K562 (cell line): ENCODE measurements around the gene ADAMTS6. TPM values are rescaled to one million over a fixed set of nuclear protein-coding genes. Genes with fewer than 3 reads are reported as not detected.

Source experiments
- ATAC-seq: fragments of 200-7000 bp; cut with Tn5 transposase; 3 replicates; pipeline ENCODE4 v1.9.1; 2020; ENCODE audit warnings: moderate library complexity
- BruUV-seq: library from RNA; stranded (reverse); fragments of 400-500 nt; replicated peaks from 2 replicates; lab custom pipeline; 2021; lab: Mats Ljungman, UMichigan
- CTCF ChIA-PET: fragments of 300-600 bp; formaldehyde crosslinking; extraction: SDS; loops from one replicate; lab custom pipeline; 2021; ENCODE audit warnings: low intra/inter-chr PET ratio; lab: Yijun Ruan, JAX
- POLR2A ChIA-PET: fragments of 300-600, 350-650 bp; sonication (Branson Sonifier 250); formaldehyde crosslinking; extraction: SDS; loops from one replicate; lab custom pipeline; 2021; ENCODE audit warnings: antibody characterized with exemption, inconsistent platforms; lab: Yijun Ruan, JAX
- DNase-seq, 4 experiments: peaks; one replicate each; pipeline versions ENCODE4 v3.0.0 to v3.0.0-alpha.2; 2011 to 2018; ENCODE audit warnings: low spot score in 3 of 4, mixed read lengths in 3 of 4; ENCODE audit errors: extremely low read depth in 1 of 4
- FAIRE-seq: peaks from 2 replicates; lab custom pipeline; 2011; peaks lifted over from hg19 to GRCh38; lab: Jason Lieb, UNC
- H2AFZ ChIP-seq: 2 replicates; pipeline ENCODE4 v1.6.0; 2011; ENCODE audit warnings: low read depth, low read length, control low read depth, inconsistent platforms
- H3K27ac ChIP-seq: fragments of 200-600 bp; 3 replicates; pipeline ENCODE4 v1.8.0; 2011; ENCODE audit warnings: low read depth, mild to moderate bottlenecking, control low read depth, inconsistent platforms, low read length, moderate library complexity, mixed read lengths; ENCODE audit errors: extremely low read depth
- H3K27me3 ChIP-seq, 2 experiments: fragments of 300-600 bp in 1 of 2; 2 replicates in 1 of 2; 3 replicates in 1 of 2; pipeline versions ENCODE4 v1.6.0 to v1.8.0; 2011; ENCODE audit warnings: inconsistent platforms in 2 of 2, low read length in 2 of 2, mild to moderate bottlenecking in 1 of 2, mixed read lengths in 1 of 2, moderate library complexity in 1 of 2; ENCODE audit not compliant: control insufficient read depth in 2 of 2, insufficient read depth in 2 of 2
- H3K36me3 ChIP-seq: fragments of 300-600 bp; 3 replicates; pipeline ENCODE4 v1.8.0; 2011; ENCODE audit warnings: mild to moderate bottlenecking, low read length, inconsistent platforms; ENCODE audit not compliant: control insufficient read depth, insufficient read depth
- H3K4me1 ChIP-seq, 2 experiments: fragments of 200-600 bp in 1 of 2; replicated peaks in 1 of 2; 2 replicates in 1 of 2; 3 replicates in 1 of 2; pipeline versions ENCODE4 v1.5.1 to v1.8.0; 2011; ENCODE audit warnings: inconsistent platforms in 2 of 2, low read length in 2 of 2, mild to moderate bottlenecking in 1 of 2, mixed read lengths in 1 of 2, moderate library complexity in 1 of 2; ENCODE audit not compliant: control insufficient read depth in 2 of 2, insufficient read depth in 2 of 2
- H3K4me2 ChIP-seq: 2 replicates; pipeline ENCODE4 v1.6.1; 2011; ENCODE audit warnings: low read length, control low read depth, inconsistent platforms, mixed read lengths; ENCODE audit not compliant: insufficient read depth
- H3K4me3 ChIP-seq: fragments of 200-600 bp; sonication (generic), shearing (Covaris generic); 2 replicates; pipeline ENCODE4 v1.5.1; 2016; ENCODE audit warnings: control low read depth, inconsistent platforms
- H3K79me2 ChIP-seq: fragments of 200-600 bp; 3 replicates; pipeline ENCODE4 v1.8.0; 2011; ENCODE audit warnings: low read length, inconsistent platforms; ENCODE audit not compliant: control insufficient read depth, insufficient read depth
- H3K9ac ChIP-seq, 2 experiments: 2 replicates each; pipeline versions ENCODE4 v1.6.0 to v1.6.1; 2011; ENCODE audit warnings: low read depth in 2 of 2, low read length in 2 of 2, control low read depth in 1 of 2, inconsistent platforms in 1 of 2, mild to moderate bottlenecking in 1 of 2, mixed read lengths in 1 of 2; ENCODE audit not compliant: insufficient read depth in 1 of 2
- H3K9me1 ChIP-seq: one replicate; pipeline ENCODE4 v1.6.0; 2011; ENCODE audit warnings: inconsistent platforms, mild to moderate bottlenecking, low read length, moderate library complexity; ENCODE audit not compliant: control insufficient read depth, insufficient read depth
- H3K9me3 ChIP-seq: replicated peaks from 2 replicates; pipeline ENCODE4 v1.5.1; 2011; ENCODE audit warnings: low read depth, low read length, inconsistent platforms; ENCODE audit not compliant: control insufficient read depth, insufficient read depth
- H4K20me1 ChIP-seq: replicated peaks from 2 replicates; pipeline ENCODE4 v1.6.1; 2011; ENCODE audit warnings: low read length, inconsistent platforms, mixed read lengths; ENCODE audit not compliant: control insufficient read depth, insufficient read depth
- CBFA2T2 ChIP-seq: fragments of 450-650 bp; conservative IDR thresholded peaks from 2 replicates; pipeline ENCODE4 v1.6.1; 2017; ENCODE audit warnings: mild to moderate bottlenecking
- CBFA2T3 ChIP-seq: fragments of 450-650 bp; IDR thresholded peaks from 2 replicates; pipeline ENCODE4 v1.6.1; 2017
- FOXK2 ChIP-seq, 2 experiments: fragments of 450-650 bp; IDR thresholded peaks in 1 of 2; conservative IDR thresholded peaks in 1 of 2; 2 replicates each; pipeline ENCODE4 v1.6.1; 2016; ENCODE audit warnings: low read depth in 2 of 2, mild to moderate bottlenecking in 1 of 2
- MECOM ChIP-seq: fragments of 250-450 bp; sonication (Bioruptor Pico); IDR thresholded peaks from 2 replicates; pipeline ENCODE4 v1.8.0; 2022; ENCODE audit warnings: inconsistent platforms
- REST ChIP-seq, 2 experiments: fragments of 450-650 bp; formaldehyde crosslinking in 1 of 2; IDR thresholded peaks; 2 replicates each; pipeline versions ENCODE4 v1.4.0 to v1.6.1; 2014 to 2020; ENCODE audit warnings: mild to moderate bottlenecking in 2 of 2, borderline replicate concordance in 1 of 2, low read depth in 1 of 2
- SFPQ ChIP-seq: fragments of 200-400 bp; formaldehyde crosslinking; IDR thresholded peaks from 2 replicates; pipeline ENCODE4 v1.6.1; 2017; ENCODE audit warnings: mild to moderate bottlenecking, low read depth, low read length, moderate library complexity
- TAL1 ChIP-seq: fragments of 450-650 bp; IDR thresholded peaks from 2 replicates; pipeline ENCODE4 v1.6.1; 2016; ENCODE audit warnings: mild to moderate bottlenecking
- TCF3 ChIP-seq: sonication (generic); formaldehyde crosslinking; IDR thresholded peaks from 2 replicates; pipeline ENCODE4 v1.4.0; 2020; ENCODE audit warnings: mild to moderate bottlenecking, missing genetic modification reagents
- TEAD4 ChIP-seq, 2 experiments: sonication (generic) in 1 of 2; formaldehyde crosslinking in 1 of 2; IDR thresholded peaks; 2 replicates each; pipeline versions ENCODE4 v1.6.1 to v1.8.0; 2012 to 2022; ENCODE audit warnings: borderline replicate concordance in 1 of 2, inconsistent platforms in 1 of 2, low read length in 1 of 2, mild to moderate bottlenecking in 1 of 2, missing genetic modification reagents in 1 of 2
- TFAP4 ChIP-seq: sonication (generic); formaldehyde crosslinking; IDR thresholded peaks from 2 replicates; pipeline ENCODE4 v1.8.0; 2022; ENCODE audit warnings: missing genetic modification reagents, mild to moderate bottlenecking, moderate library complexity, borderline replicate concordance
- WGBS: fragments of 100-300 bp; shearing (Covaris generic); methylation state at CpG from one replicate; pipeline ENCODE4 v1.1.6; 2016; ENCODE audit warnings: low coverage, mixed read lengths; ENCODE audit not compliant: insufficient coverage; ENCODE audit errors: missing lambda C conversion rate; 5-methylcytosine and 5-hydroxymethylcytosine counted together
- in situ Hi-C: fragments of 300-500 bp; cut with MboI; formaldehyde crosslinking; loops from 4 replicates; pipeline ENCODE4 v1.15.0; 2018; ENCODE audit warnings: inconsistent platforms, mixed read lengths
- intact Hi-C: fragments of 100-400 bp; cut with micrococcal nuclease; formaldehyde crosslinking; loops from 2 replicates; pipeline ENCODE4 v1.14.2; 2022
- polyA plus RNA-seq, 8 experiments: library from polyadenylated mRNA; depleted of rRNA in 4 of 8; stranded (reverse) in 5 of 8; unstranded in 3 of 8; fragments of >200 nt; fragmentation: Nextera tagmentation in 2 of 8; fragmentation: Illumina TruSeq in 1 of 8; extraction: Ambion mirVana in 2 of 8; extraction: Trizol in 1 of 8; gene quantifications; 2 replicates each; pipeline versions ENCODE4 v1.2.1 to v1.2.3, GENCODE V29; 2011 to 2014; ENCODE audit warnings: inconsistent platforms in 1 of 8, missing spikeins in 1 of 8
- total RNA-seq, 7 experiments: library from RNA; depleted of rRNA in 6 of 7; stranded (reverse); fragments of >200 nt in 6 of 7; fragmentation: Illumina TruSeq in 2 of 7; extraction: Trizol in 2 of 7; gene quantifications; 2 replicates each; pipeline versions ENCODE4 v1.2.1 to v1.2.3, GENCODE V29; 2011 to 2021; ENCODE audit warnings: low replicate concordance in 1 of 7

The ADAMTS6 gene
- total and polyA plus RNA-seq, 9 of the 15 experiments (the other 6 are each of a cell fraction or from before 2014, with no cell fraction given): 0.57 to 5.3 (median 1.5) TPM

GRCh38 chr5:65489119-65489518 is 7.4 kb upstream of the ADAMTS6 start:
- in situ Hi-C loops: loop anchor here (10.0 to 25.0 kb wide), 3 partner anchors 527 to 852 kb away; no protein-coding TSS in a partner anchor
- ChIA-PET CTCF (no interaction called here), POLR2A (no interaction called here)
- ATAC-seq (peak; percentile 26; the same call in 1 of the 3 replicates), DNase-seq (peak in 1 of 4 experiments; percentile 41), FAIRE-seq (no peak)
- H3K36me3 ChIP-seq: no peaks in the 10 kb centered on the region
- no peak overlapping the region for H3K27ac ChIP-seq
- H3K79me2 ChIP-seq: no peaks in the 10 kb centered on the region
- BruUV-seq: no TSS peak
- H3K27me3 ChIP-seq: no peaks in the 10 kb centered on the region
- peak overlapping the region; percentile 5; the same call in 1 of the 2 replicates for H3K4me2 ChIP-seq
- no peak overlapping the region for H3K4me3 ChIP-seq
- intact Hi-C loops: no loop called here
- H3K4me1 ChIP-seq: peaks cover 4 to 15% of the 10 kb centered on the region in 2 experiments; a peak in 2 of 5 replicates
- no peak overlapping the region for H3K9ac ChIP-seq
- no peaks in the 10 kb centered on the region for H3K9me1 ChIP-seq
- H3K9me3 ChIP-seq: no peaks in the 10 kb centered on the region
- H2AFZ ChIP-seq: no peak overlapping the region
- no peaks in the 10 kb centered on the region for H4K20me1 ChIP-seq
- 61% methylated on average over 4 of the region's 4 CpGs for WGBS
- no peak for TF ChIP-seq SFPQ
- TF ChIP-seq TEAD4 (IDR thresholded peaks at IDR 0.05; ENCODE audit: low read length): peak; percentile 30; the same call in 1 of the 2 replicates
- no peak for TF ChIP-seq TEAD4 (CRISPR knock-in tag; IDR thresholded peaks at IDR 0.05; ENCODE audit: borderline replicate concordance)
- TF ChIP-seq TCF3 (CRISPR knock-in tag): peak; percentile 49; the same call in 1 of the 2 replicates
- TF ChIP-seq TAL1: peak; percentile 54; the same call in 1 of the 2 replicates
- TF ChIP-seq FOXK2 (conservative IDR thresholded peaks at IDR 0.05 in 1 of 2, IDR thresholded peaks at IDR 0.05 in 1 of 2; ENCODE audit: low read depth in 2 of 2): no peak
- peak; percentile 19; the same call in 1 of the 2 replicates for TF ChIP-seq TFAP4 (CRISPR knock-in tag)
- peak; percentile 19; the same call in 1 of the 2 replicates for TF ChIP-seq REST (IDR thresholded peaks at IDR 0.05; ENCODE audit: borderline replicate concordance)
- TF ChIP-seq REST (CRISPR knock-in tag; IDR thresholded peaks at IDR 0.05; ENCODE audit: low read depth): no peak
- TF ChIP-seq MECOM (CRISPR knock-in tag): peak; percentile 27; the same call in 1 of the 2 replicates
- peak; percentile 65 for TF ChIP-seq CBFA2T3
- TF ChIP-seq CBFA2T2: peak; percentile 62
